HG03432 (cell line): ENCODE results near the gene KCNMA1.
"Not testable (repeated sequence)": the region's sequence is repeated elsewhere in the genome, so short reads cannot be mapped to it uniquely, and the experiment has no call there.

ENCODE experiments used
- ATAC-seq: cut with Tn5 transposase; IDR thresholded peaks from one replicate; pipeline ENCODE4 v1.9.1; 2021; ENCODE audit warnings: mild to moderate bottlenecking, moderate library complexity; ENCODE audit not compliant: unreplicated experiment

Gene KCNMA1

GRCh38 chr10:77664008-77664407 lies 26.4 kb upstream of the KCNMA1 start:
- no peak for ATAC-seq

- ATAC-seq, result no peak
These were observed 24.1 kb upstream of the KCNMA1 start for GRCh38 chr10:77661674-77662073.

- no peak for ATAC-seq
These were observed 23.5 kb upstream of the KCNMA1 start for GRCh38 chr10:77661100-77661499.

- ATAC-seq, result not testable (repeated sequence)
These were observed 21.6 kb upstream of the KCNMA1 start for GRCh38 chr10:77659046-77659670.

GRCh38 chr10:77653210-77653609 lies 15.6 kb upstream of the KCNMA1 start:
- ATAC-seq, result no peak

GRCh38 chr10:77649333-77650331 lies 12.0 kb upstream of the KCNMA1 start:
- ATAC-seq, result peak; percentile 54

- no peak for ATAC-seq
These were observed 10.9 kb upstream of the KCNMA1 start for GRCh38 chr10:77648472-77648871.

- no peak for ATAC-seq
These were observed 10.1 kb upstream of the KCNMA1 start for GRCh38 chr10:77647543-77648293.

GRCh38 chr10:77644557-77645243 lies 7.1 kb upstream of the KCNMA1 start:
- no peak for ATAC-seq

GRCh38 chr10:77643795-77644468 lies 6.3 kb upstream of the KCNMA1 start:
- ATAC-seq, result peak; percentile 42

GRCh38 chr10:77641788-77642397 lies 4.3 kb upstream of the KCNMA1 start:
- no peak for ATAC-seq

- no peak for ATAC-seq
These were observed 3.7 kb upstream of the KCNMA1 start for GRCh38 chr10:77641344-77641743.

GRCh38 chr10:77640167-77640566 lies 2.6 kb upstream of the KCNMA1 start:
- ATAC-seq, result no peak

- no peak for ATAC-seq
These were observed 2.1 kb upstream of the KCNMA1 start for GRCh38 chr10:77639756-77640155.

- no peak for ATAC-seq
These were observed 903 bp upstream of the KCNMA1 start for GRCh38 chr10:77638321-77639101.

- no peak for ATAC-seq
These were observed 559 bp downstream of the KCNMA1 start for GRCh38 chr10:77636967-77637531.

GRCh38 chr10:77636282-77636966 lies 1.2 kb downstream of the KCNMA1 start:
- no peak for ATAC-seq
